Calu3 (cell line): ENCODE results near the gene KRT23. TPM values are rescaled to one million over a fixed set of nuclear protein-coding genes. Genes with fewer than 3 reads are reported as not detected.

Experiments
- Bru-seq: library from RNA; stranded (reverse); fragments of 400-500 nt; gene quantifications from one replicate; lab custom pipeline; 2021; lab: Mats Ljungman, UMichigan
- BruChase-seq, 2 experiments: library from RNA; stranded (reverse); fragments of 400-500 nt; gene quantifications; one replicate each; lab custom pipeline; 2021; lab: Mats Ljungman, UMichigan
- BruUV-seq: library from RNA; stranded (reverse); fragments of 400-500 nt; replicated peaks from 2 replicates; lab custom pipeline; 2021; lab: Mats Ljungman, UMichigan
- CTCF ChIA-PET: fragments of 300-600 bp; sonication (Branson Sonifier 250); formaldehyde crosslinking; loops from one replicate; lab custom pipeline; 2022; ENCODE audit warnings: antibody characterized with exemption; lab: Charles Lee
- DNase-seq: peaks from one replicate; pipeline ENCODE4 v3.0.0; 2022
- H3K27ac Mint-ChIP-seq: one replicate; pipeline ENCODE4 v1.8.0; 2022; ENCODE audit warnings: mixed read lengths; ENCODE audit not compliant: unreplicated experiment
- H3K27me3 Mint-ChIP-seq: one replicate; pipeline ENCODE4 v1.8.0; 2022; ENCODE audit warnings: mixed read lengths; ENCODE audit not compliant: unreplicated experiment
- H3K36me3 Mint-ChIP-seq: one replicate; pipeline ENCODE4 v1.8.0; 2022; ENCODE audit warnings: mild to moderate bottlenecking, moderate library complexity, mixed read lengths; ENCODE audit not compliant: insufficient read depth, unreplicated experiment
- H3K4me1 Mint-ChIP-seq: one replicate; pipeline ENCODE4 v1.8.0; 2022; ENCODE audit warnings: mild to moderate bottlenecking, low read depth, mixed read lengths; ENCODE audit not compliant: unreplicated experiment
- H3K4me3 Mint-ChIP-seq: one replicate; pipeline ENCODE4 v1.8.0; 2022; ENCODE audit warnings: mild to moderate bottlenecking, low read depth, moderate library complexity, mixed read lengths; ENCODE audit not compliant: unreplicated experiment
- H3K9me3 Mint-ChIP-seq: one replicate; pipeline ENCODE4 v1.8.0; 2022; ENCODE audit warnings: low read depth, mixed read lengths; ENCODE audit not compliant: unreplicated experiment
- CTCF ChIP-seq: fragments of 200-600 bp; IDR thresholded peaks from one replicate; pipeline ENCODE4 v1.8.0; 2022; ENCODE audit warnings: antibody characterized with exemption; ENCODE audit not compliant: unreplicated experiment
- intact Hi-C: fragments of 100-400 bp; cut with micrococcal nuclease; formaldehyde crosslinking; loops from one replicate; pipeline ENCODE4 v1.10.0; 2022; ENCODE audit not compliant: unreplicated experiment
- long read RNA-seq: library from polyadenylated mRNA; stranded (forward); transcript quantifications from one replicate; pipeline ENCODE4 v2.0.0, GENCODE V29; 2022
- total RNA-seq: library from RNA; stranded (reverse); gene quantifications from 2 replicates; pipeline ENCODE4 v1.2.3, GENCODE V29; 2022

KRT23 gene
- total RNA-seq (1,389 and 1,709 TPM in 2 replicates), Bru-seq, nascent RNA (percentile 100 among the genes with signal in this experiment), BruChase-seq, experiment 1, labeled RNA remaining after a 6-hour chase (percentile 100 among the genes with signal in this experiment), BruChase-seq, experiment 2, labeled RNA remaining after a 2-hour chase (percentile 100 among the genes with signal in this experiment)
- long read RNA-seq, transcript KRT23-202 (8 exons, 1,485 nt): major isoform, 152 of 3,262 reads
- long read RNA-seq, transcript KRT23-207 (6 exons, 1,567 nt): minor isoform, 5 of 3,262 reads
- long read RNA-seq, partial matches to known transcripts: 2,941 of 3,262 reads
- long read RNA-seq, other reads (novel, unspliced or antisense): 161 of 3,262 reads

GRCh38 chr17:40937384-40937819 is at the start of gene KRT23:
TSS of gene KRT23 (minus strand) at chr17:40937646. CDS start at chr17:40936603, 1,043 bp downstream.
- CTCF ChIA-PET: interaction anchor here (0.6 to 6.1 kb wide), 15 partner anchors 9 to 385 kb away, joined by 3 to 48 read pairs (median 6); partner anchors contain the start of genes KRTAP1-1 and KRTAP2-3
- Mint-ChIP-seq H3K4me1 (peaks cover 43% of the 10 kb centered on the region), H3K36me3 (peaks cover 70% of the 10 kb centered on the region), H3K27me3 (no peaks in the 10 kb centered on the region), H3K9me3 (peaks cover under 1% of the 10 kb centered on the region), H3K4me3 (peak within 1 kb of the TSS; percentile 71), H3K27ac (peak within 1 kb of the TSS; percentile 96)
- intact Hi-C loops: loop anchor here (1.0 to 10.0 kb wide), 2 partner anchors 15 to 587 kb away; partner anchors contain the start of gene KRT19
- DNase-seq: peak; percentile 87
- BruUV-seq: no TSS peak
- no peak for TF ChIP-seq CTCF

- H3K36me3 Mint-ChIP-seq: no peaks in the 10 kb centered on the region
- intact Hi-C loops: no loop called here
- CTCF ChIA-PET: interaction anchor here (0.7 to 1.1 kb wide), 3 partner anchors 27 to 341 kb away, joined by 3 read pairs; no protein-coding TSS in a partner anchor
- BruUV-seq: no TSS peak
- no peak overlapping the region for H3K4me3 Mint-ChIP-seq
- no peaks in the 10 kb centered on the region for H3K27me3 Mint-ChIP-seq
- no peak for DNase-seq
- H3K4me1 Mint-ChIP-seq: peaks cover 18% of the 10 kb centered on the region
- no peak overlapping the region for H3K27ac Mint-ChIP-seq
- TF ChIP-seq CTCF: no peak
- peaks cover 2% of the 10 kb centered on the region for H3K9me3 Mint-ChIP-seq
Observed at GRCh38 chr17:40986920-40987319, 49.5 kb upstream of the KRT23 start.

GRCh38 chr17:40984226-40984625 is 46.8 kb upstream of the KRT23 start, which contains the start of gene KRT40:
TSS of gene KRT40 (minus strand) at chr17:40984326. CDS start at chr17:40984273, 53 bp downstream.
- no peaks in the 10 kb centered on the region for H3K9me3 Mint-ChIP-seq
- no peak for TF ChIP-seq CTCF
- CTCF ChIA-PET: interaction anchor here (0.9 to 2.1 kb wide), 3 partner anchors 13 to 32 kb away, joined by 4 to 5 read pairs (median 5); partner anchors contain the start of gene KRTAP3-1
- intact Hi-C loops: no loop called here
- no TSS peak for BruUV-seq
- H3K4me1 Mint-ChIP-seq: peaks cover 17% of the 10 kb centered on the region
- H3K27ac Mint-ChIP-seq: no peak within 1 kb of the TSS
- H3K36me3 Mint-ChIP-seq: no peaks in the 10 kb centered on the region
- H3K27me3 Mint-ChIP-seq: no peaks in the 10 kb centered on the region
- H3K4me3 Mint-ChIP-seq: no peak within 1 kb of the TSS
- no peak for DNase-seq

GRCh38 chr17:40981115-40981514 is 43.7 kb upstream of the KRT23 start:
- intact Hi-C loops: no loop called here
- H3K4me1 Mint-ChIP-seq: peaks cover 11% of the 10 kb centered on the region
- H3K36me3 Mint-ChIP-seq: no peaks in the 10 kb centered on the region
- H3K27me3 Mint-ChIP-seq: no peaks in the 10 kb centered on the region
- CTCF ChIA-PET: interaction anchor here (1.0 to 2.5 kb wide), 3 partner anchors 14 to 27 kb away, joined by 3 to 7 read pairs (median 5); partner anchors contain the start of gene KRT39
- DNase-seq: no peak
- no peaks in the 10 kb centered on the region for H3K9me3 Mint-ChIP-seq
- no peak overlapping the region for H3K27ac Mint-ChIP-seq
- TF ChIP-seq CTCF: no peak
- H3K4me3 Mint-ChIP-seq: no peak overlapping the region
- no TSS peak for BruUV-seq
